C1 segment of cervical spinal cord (tissue), 14 donors: ENCODE results near the gene CNEP1R1.

Source experiments
- DNase-seq, 14 donors: peaks; one replicate each; lab custom pipeline; 2025; lab: John Stamatoyannopoulos, UW

Gene CNEP1R1

DNA sequence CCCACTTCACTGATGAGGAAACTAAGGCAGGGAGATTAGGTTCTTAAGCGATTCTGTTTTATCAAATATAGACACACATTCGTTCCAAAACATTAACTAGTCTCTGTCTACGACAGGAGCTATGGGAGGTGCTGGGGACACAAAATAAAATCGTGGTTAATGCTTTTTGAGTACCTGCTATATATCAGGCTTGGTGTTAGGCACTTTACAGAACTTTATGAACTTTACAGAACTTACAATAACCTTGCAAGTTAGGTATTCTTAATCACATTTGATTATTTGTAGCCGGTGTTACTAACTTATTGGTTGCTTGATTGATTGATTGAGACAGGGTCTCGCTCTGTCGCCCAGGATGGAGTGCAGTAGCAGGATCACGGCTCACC is 40.2 kb downstream of the CNEP1R1 start:
- DNase-seq = no peak

DNA sequence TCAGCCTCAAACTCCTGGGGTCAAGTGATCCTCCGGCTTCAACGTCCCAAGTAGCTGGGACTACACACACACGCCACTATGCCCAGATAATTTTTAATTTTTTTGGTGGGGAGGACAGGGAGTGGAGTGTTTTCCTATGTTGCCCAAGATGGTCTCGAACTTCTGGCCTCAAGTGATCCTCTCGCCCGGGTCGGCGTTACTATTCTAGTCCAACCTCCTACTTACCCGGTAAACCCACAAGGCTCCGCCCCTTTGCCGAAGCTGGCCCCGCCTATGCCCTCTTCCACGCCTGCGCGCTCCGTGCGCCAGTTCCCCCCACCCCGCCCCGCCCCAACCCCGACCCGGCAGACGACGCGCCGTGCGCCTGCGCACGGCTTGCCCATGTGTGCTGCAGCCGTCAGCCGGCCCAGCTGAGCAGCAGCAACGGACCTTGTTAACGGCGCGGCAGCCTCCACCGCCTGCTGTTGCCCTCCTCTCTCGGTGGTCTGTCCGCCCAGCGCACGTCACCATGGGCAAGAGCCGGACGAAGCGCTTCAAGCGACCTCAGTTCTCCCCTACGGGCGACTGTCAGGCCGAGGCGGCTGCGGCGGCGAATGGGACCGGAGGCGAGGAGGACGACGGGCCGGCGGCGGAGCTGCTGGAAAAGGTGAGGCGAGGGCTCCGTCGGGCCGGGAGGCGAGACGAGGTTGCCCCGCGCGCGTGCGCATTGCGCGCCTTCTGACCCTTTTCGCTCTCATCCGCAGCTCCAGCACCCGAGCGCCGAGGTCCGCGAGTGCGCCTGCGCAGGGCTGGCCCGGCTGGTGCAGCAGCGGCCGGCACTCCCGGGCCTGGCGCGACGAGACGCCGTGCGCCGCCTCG is 40.8 kb downstream of the CNEP1R1 start, which contains the start of gene HEATR3:
TSS of gene HEATR3 (plus strand) at position 347 of the 858 bp plus-strand sequence. CDS start at position 509, 162 bp downstream.
- peak; percentile 63 to 94 (median 91) for DNase-seq

DNA sequence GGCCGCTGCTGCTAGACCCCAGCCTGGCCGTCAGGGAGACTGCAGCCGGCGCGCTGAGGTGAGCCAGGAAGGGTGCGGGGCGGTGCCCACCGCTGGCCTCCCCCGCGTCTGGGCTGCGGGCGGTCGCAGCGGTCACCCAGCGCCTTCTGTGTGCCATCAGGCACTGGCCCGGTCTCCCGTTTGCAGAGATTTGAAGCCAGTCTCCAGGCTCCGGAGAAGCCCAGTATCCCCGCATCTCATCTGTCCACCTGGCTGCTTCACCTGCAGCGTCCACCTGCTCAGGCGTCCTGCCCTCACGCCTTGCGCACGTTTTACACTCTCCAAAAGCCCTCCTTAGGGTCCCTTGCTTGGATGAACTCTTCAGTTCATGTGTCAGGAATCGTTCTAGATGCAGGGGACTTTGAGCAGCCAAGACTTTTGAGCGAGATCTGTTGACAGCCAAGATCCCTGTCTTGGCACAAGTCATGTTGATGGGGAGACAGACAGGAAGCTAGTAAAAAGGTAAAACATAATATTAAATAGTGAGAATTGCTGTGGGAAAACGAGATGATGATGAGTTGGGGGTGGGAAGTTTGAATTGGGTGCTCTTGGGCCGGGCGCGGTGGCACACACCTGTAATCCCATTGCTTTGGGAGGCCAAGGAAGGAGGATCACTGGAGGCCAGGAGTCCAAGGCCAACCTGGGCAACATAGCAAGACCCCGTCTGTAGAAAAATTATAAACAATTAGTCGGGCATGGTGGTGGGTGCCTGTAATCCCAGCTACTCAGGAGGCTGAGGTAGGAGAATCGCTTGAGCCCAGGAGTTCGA is 41.7 kb downstream of the CNEP1R1 start:
- peak in 2 of 14 donors; percentile 45 to 70 for DNase-seq

GRCh38 chr16:50067290-50067853 is 42.3 kb downstream of the CNEP1R1 start:
- peak in 3 of 14 donors; percentile 2 to 23 (median 5) for DNase-seq

DNA sequence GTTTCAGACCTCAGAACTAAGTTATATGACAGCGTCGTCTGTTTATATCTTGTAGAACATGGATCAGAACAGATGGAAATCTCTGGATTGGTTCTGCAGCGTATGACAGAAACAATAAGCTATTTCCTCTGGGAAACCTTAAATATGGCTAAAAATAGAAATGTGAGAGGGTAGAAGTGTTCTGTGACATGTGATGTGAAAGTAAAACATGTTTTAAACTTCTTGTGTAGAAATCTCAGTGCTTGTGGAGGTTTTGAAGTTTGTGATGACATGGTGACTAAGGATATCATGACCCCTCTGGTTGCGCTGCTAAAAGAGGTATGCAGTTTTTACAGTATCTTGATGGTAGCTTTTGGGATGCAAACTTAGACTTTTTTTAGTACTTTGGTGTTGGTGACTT is 43.5 kb downstream of the CNEP1R1 start:
- DNase-seq = no peak

- DNase-seq = no peak
Observed at GRCh38 chr16:50069060-50069459, 44.0 kb downstream of the CNEP1R1 start.

DNA sequence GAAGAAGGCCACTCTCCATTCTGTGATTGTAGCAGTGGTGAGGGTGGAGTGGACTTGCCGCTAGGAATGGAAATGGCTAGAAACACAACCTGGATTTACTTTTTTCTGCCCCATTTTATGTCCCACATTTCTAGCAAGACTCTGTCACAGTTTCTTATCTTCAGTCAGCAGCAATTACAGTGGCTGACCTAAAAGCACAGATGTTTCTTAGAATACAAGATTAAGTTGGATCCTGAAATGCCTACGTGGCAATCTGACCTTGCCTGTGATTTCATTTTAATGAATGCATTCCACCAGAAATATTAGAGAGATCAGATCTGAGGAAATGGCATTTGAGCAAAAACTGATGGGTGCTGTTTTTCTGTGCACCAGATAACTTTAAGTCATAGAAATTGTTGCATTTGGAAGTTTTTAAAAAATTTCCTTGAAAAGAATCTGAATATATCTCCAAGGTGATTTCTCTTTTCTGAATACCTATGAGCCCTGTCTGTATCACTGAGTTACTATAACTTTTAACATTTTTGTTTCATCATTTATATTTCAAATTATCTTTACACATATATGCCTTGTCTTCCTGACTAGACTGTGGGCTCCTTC is 46.1 kb downstream of the CNEP1R1 start:
- no peak for DNase-seq

DNA sequence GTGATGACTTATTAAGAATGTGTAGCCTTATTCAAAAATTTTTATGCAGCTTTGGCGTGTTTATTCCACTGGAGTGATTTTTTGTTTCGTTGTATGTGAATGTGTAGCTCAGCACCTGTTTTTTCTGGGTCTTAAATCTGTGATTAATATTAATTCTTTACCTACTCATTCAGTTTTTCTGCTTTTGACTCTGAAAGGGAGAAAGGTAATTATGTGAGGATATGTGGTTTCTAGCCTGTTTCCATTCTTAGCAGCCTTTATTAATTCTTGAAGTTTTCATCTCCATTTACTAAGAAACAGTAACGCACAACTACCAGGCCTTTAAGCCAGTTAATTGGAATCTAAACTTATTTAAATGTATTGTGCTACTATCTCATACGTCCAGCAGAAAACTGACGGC is 47.7 kb downstream of the CNEP1R1 start:
- no peak for DNase-seq

DNA sequence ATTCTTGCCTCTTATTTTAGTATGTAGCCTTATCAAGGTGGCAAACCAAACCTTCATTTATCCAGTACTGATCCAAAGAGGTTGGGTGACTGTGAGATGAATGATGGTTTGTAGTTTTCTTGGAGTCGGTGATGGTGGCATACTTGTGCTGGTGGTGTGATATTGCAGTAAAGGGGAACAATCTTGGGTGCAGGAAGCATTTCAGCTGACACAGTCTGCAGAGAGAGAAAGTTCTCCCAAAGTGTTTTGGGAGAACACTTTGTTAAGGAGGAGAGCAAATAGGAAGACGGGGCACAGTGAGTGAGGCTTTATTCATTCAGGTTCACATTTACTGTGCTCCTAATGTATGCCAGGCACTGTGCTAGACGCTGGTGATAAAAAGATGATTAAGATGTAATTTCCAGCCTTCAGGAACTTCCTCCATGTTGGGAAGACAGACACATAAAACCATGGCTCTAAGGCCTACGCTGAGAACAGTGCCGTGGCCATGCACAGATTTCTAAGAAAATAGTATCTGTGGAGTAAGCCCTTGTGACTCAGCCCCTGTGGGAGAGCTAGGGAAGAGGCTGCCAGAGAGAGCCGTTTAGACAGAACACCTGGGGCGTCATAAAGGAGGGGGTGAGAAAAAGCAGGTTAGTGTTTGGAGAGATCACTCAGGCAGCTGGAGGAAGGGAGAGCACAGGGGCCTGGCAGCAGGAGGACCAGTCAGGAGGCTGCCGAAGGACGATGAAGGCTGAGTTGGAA is 54.5 kb downstream of the CNEP1R1 start:
- DNase-seq = no peak

DNA sequence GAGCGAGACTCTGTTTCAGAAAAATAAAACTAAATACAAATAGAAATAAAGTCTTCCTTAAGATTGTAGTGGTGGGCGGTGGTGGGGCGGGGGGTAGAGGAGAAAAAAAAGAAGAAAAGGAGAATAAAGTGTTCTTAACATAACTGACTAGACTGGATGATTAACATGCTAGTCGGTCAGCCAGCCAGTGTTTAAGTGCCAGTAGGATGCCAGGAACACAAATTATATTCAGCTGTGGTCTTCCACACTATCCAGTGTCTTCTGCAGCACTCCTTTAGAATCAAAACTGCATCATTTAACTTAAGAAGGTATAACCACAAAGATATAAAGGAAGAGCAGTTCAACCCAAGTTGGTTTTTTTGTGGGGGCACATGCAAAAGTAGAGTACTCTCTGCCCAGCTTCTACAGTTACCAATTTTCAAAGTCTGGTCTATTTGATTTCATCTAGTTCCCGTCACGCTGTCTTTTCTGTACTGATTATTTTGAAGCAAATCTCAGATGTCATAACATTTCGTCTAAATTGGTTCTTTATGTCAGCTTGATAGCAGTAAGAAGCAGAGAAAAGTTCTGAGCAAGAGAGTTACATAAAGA is 56.5 kb downstream of the CNEP1R1 start:
- no peak for DNase-seq

DNA sequence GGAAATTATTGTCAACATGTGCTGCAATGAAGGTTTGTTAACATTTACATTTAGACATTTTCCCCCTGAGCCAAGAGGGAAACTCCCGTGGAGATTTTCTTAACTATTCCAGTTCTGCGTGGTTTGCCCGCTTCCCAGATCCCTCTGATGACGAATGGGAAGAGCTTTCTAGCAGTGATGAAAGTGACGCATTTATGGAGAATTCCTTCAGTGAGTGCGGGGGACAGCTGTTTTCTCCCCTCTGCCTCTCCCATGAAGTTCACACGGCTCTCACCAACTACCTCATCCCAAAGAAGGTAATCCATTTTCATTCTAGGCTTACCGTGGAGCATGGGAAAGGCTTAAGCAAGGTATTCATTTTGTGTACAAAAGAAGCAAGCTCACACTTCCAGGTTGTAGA is 59.0 kb downstream of the CNEP1R1 start:
- no peak for DNase-seq

- no peak for DNase-seq
Observed at GRCh38 chr16:50086176-50086575, 61.2 kb downstream of the CNEP1R1 start.
